Stimulated activated CD4-positive, alpha-beta T cell treated with anti-CD3 and anti-CD28 coated beads, Interleukin-12 subunit alpha, Interleukin-12 subunit beta, amount 100 ng/mL, for 4 hours (primary cell): ENCODE data around the gene C12orf60.

Experiments
- DNase-seq: peaks from one replicate; pipeline ENCODE4 v3.0.0-alpha.2; 2020

Gene C12orf60

GRCh38 chr12:14777271-14777670 lies 26.2 kb upstream of the C12orf60 start:
- DNase-seq = no peak

DNA sequence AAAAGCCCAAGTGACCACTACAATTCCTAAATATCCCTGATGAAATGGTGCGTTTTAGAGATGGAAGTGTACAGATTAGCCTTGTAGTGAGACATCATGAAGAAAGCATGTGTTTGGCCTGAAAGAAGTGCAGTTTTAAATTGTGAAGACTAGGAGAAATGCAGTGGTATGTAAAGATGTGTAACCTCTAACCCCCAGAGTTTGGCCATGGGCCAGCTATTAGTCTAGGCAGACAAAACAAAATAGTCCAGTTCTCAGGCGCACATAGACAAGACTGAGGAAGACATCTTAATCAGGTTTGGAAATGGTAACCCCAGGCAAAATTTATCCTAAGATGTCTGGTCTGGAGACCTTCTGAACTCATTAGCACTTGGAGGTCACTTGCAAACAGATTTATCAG lies 23.6 kb upstream of the C12orf60 start:
- DNase-seq = no peak

GRCh38 chr12:14780859-14781258 lies 22.6 kb upstream of the C12orf60 start:
- DNase-seq = no peak

- no peak for DNase-seq
These were observed 21.9 kb upstream of the C12orf60 start for GRCh38 chr12:14781563-14781962.

GRCh38 chr12:14782756-14783155 lies 20.7 kb upstream of the C12orf60 start:
- no peak for DNase-seq

DNA sequence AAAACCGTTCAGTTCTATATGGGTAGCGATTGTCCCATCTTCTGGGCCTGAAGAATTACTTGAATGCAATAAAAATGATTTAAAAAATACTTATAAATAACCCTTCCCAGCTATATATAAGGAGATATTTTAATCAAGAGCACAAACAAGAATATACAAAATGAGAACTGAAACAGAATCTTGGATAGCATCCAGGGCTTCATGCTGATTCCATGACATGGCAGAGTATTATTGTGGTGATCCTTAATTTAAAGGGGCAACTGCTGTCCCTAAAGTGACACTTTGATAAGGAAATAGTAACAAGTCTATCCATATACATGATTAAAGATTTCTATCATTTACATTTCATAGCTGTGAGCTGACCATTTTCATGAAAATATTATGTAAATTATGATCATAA lies 19.0 kb upstream of the C12orf60 start:
- DNase-seq = no peak

DNA sequence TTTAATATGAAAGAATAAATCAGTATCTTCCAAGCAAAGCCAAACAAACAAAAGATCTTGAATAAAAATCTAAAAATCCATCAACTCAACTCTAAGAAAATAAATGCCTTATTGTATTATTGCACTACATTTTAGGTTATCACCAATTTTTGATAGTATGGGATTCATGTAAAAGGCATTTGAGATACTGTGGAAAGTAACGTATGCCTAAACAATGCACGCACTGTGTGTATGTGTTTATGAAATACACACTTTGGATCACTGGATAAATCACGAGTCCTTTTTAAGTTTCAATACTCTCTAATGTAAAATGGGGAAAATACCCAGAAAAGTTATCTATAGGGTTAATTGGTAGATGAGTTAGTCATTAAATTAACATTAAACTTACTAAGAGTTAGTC lies 17.9 kb upstream of the C12orf60 start:
- no peak for DNase-seq

GRCh38 chr12:14795028-14795448 lies 8.4 kb upstream of the C12orf60 start:
- no peak for DNase-seq

- DNase-seq = no peak
These were observed 1.2 kb upstream of the C12orf60 start for GRCh38 chr12:14802247-14802646.

DNA sequence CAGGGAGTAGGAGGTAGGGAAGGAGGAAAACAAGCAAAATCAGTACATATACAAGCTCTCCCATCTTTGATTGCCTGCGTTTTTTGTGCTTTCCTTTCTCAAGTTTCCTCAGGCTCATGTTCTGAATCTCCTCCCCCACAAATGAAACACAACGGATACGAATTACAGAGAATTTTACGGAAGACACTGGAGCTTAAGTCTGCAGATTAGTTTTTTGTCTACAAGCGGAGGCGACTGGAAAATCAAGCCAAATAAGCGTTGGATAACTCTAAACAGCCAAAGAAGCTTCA lies 804 bp upstream of the C12orf60 start:
- DNase-seq = no peak

DNA sequence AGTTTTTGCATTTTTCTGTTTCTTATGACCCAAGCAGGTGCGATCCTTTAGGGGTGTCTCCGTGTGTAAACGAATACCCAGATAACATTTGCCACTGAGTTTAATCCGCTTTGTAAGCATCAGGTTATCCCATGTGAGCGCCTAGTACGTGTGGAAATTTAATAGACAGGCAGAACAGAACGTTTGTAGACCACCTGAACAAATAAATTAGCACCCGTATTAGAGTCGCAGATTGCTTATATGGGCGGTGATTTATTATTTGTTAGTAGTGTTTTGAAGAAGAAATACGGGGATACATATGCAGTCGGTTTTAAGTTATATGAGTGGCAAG lies 325 bp downstream of the C12orf60 start:
- DNase-seq = no peak

DNA sequence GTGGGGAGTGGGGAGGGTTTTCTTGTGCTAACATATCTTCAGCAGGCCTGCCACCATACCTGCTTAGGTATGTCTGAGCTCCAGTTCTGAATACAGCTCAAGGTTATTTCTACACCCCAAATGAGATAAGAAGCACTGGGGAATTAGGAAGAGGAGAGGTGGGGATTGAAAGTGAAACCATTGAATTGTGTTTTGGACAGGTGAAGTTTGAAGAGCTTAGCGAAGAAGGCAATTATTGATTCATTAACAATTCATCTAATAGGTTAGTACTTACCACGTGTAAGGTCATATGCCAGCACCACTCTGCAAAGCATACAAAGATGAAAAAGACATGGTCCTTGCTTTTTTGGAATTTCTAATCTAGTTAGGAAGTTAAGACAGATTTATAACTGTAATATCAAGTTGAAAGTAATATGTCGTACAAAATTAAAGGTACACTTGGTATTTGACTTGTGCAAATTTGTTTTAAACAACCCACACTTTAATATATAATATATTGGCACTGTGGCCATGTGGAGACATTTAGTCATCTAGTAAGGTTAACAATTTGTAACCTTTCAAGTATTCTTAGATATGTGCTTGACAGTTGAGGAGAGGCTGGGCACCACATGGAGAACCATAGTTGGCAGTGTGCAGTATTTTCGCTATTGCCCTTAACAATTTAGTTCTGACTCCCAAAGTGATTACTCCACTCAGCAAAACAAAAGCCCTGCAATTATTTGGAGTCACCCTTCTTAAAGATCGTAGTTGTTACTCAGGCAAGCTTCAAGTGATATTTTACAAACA lies 6.9 kb downstream of the C12orf60 start:
- no peak for DNase-seq

DNA sequence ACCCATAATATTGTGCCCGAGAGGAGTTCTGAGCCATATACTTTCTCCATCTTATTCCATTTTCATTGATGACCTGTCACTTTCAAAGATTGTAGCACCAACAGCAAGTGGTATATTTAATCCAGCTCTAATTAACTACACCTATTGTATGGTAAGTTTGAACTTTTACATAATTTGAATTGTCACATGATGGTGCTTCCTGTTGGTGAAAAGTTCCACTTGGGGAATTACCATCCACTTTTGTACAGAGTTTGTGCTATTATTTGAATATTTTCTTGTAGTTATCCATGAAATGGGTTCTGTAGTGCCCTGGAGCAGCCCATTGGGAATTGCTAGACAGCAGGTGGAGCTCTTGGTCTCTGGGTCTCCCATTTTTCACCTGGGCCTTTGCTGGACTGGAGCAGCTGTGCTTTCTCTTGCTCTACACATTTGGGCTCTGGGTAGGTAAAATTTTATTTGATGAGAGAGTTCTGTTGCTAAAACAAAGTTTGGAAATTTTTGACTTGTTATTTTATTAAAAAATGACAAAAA lies 7.5 kb downstream of the C12orf60 start:
- DNase-seq = no peak

DNA sequence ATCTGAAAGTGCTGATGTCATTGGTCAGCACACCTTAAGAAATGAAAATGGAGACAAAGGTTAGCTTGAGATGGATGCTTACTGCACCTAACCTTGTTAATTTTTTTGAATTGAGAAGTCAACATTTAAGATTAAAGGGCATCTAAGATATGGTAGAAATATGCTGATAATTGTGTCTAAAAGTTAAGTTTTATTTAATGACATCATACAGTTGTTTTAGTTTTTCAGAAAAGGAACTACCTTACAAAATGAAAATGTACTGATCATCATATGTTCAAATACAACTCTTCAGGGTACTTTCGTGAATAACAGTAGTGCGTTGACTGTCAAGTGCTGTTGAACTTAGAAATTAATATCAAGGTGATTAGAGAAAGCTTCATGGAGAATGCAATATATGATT lies 8.0 kb downstream of the C12orf60 start:
- no peak for DNase-seq

DNA sequence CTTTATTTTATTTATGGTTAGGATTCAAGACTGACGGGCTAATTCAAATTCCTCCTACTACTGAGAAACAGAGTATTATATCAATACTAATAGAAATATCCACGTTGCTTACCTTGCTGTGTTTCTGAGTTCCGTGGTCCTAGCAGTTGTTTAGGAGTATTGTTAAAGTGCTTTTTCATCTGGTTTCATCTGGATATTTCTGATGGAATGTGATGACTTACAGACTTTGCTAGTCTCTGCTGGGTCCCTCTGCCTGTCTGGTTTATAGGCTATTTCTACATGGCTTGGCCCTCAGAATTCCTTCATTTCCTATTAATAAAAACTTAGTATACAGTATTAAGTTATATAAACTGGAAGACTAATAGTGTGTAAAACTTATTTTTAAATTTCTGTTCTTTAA lies 10.5 kb downstream of the C12orf60 start, which contains the start of gene SMCO3:
TSS of gene SMCO3 (minus strand) at position 169 of the 400 bp plus-strand sequence. CDS start 7,502 bp downstream, outside the sequence.
- DNase-seq = no peak

- no peak for DNase-seq
These were observed 20.7 kb downstream of the C12orf60 start for GRCh38 chr12:14824012-14824634.

DNA sequence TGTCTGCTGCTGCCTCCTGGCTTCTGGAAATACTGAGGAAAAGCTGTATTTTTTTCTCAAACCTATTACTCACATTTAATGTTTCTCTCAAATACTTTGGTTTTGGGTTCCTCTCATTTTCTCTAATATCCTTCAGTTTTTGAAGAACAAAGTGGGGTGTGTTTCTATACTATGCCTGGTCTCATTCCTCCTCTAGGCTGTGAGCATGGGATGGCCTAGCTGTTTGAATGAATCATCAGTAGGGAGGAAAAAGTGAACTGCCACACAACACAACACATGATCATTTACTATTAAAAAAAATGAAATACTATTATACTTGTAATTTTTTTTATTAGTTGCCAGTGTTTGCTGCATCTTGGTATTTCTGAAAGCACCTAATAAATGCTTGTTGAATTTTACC lies 21.8 kb downstream of the C12orf60 start:
- no peak for DNase-seq

- DNase-seq = no peak
These were observed 23.0 kb downstream of the C12orf60 start for GRCh38 chr12:14826491-14826890.

DNA sequence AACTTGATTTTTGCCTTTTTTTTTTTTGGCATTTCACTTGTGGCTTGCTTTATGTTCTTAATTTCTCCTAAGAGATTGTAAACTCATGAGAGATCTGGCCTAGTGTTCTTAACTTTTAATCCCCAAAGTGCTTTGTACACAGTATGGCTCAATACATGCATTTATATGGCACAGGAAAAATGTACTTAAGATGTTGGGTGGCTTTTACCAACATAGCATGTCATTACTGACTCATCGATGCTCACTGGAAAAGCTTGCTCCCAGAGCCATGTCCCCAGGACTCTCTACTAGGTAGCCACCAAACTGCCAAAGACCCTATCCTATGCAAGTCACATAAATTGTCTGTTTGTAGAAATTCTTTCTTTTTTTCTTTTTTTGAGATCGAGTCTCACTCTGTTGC lies 23.6 kb downstream of the C12orf60 start:
- DNase-seq = no peak

DNA sequence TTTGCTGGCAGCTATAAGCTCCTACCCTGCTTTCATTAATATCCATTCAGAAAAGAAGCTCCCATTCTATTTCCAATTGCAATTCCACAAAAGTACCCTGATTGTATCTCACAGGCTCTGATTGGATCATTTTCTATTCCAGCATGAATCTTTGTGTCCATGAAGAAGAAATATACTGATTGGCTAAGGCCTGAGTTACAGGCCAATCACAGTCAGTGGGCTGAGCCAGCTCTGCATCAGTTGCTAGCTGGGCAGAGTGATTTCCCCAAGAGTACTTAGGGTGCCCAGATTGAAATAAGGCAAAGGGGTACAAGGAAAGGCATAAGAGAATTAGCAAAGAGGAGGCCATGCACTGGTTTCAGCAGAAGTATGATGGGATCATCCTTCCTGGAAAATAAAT lies 25.4 kb downstream of the C12orf60 start:
- DNase-seq = no peak

DNA sequence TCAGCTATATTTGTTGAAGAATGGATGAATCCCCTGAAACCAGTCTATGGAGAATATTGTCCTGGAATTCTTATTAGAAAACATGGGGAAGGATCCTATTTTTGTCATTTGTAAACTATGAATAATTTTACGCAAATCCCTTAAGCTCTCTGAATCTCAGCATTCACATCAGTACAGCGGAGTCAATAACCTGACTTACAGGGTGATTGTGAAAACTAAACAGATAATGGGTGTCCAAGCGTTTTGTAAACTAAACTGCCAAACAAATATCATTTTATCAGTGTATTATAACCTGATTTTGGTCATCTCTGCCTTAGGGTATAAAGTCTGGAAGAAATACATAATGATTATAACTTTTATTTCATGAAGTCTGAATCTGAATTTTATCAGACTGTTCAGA lies 29.9 kb downstream of the C12orf60 start:
- no peak for DNase-seq

- DNase-seq = no peak
These were observed 30.5 kb downstream of the C12orf60 start for GRCh38 chr12:14833952-14834351.

DNA sequence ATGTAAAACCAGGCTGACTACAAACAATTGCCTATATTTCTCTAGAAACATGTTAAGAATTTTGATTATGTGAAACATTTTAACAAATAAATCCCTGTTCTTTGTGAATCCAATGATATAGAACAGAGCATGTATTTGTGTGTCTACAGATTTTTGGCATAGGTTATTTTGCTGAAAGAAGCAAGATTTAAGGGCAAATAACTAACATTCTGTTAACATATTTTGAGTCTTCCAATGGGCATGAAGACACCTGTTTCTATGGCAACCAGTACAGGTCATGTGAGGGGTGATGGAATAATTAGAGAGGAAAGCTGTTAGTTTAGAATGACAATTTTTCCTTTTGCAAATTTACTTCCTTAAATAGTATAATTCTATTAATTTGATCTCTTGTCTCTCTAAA lies 31.0 kb downstream of the C12orf60 start:
- no peak for DNase-seq

DNA sequence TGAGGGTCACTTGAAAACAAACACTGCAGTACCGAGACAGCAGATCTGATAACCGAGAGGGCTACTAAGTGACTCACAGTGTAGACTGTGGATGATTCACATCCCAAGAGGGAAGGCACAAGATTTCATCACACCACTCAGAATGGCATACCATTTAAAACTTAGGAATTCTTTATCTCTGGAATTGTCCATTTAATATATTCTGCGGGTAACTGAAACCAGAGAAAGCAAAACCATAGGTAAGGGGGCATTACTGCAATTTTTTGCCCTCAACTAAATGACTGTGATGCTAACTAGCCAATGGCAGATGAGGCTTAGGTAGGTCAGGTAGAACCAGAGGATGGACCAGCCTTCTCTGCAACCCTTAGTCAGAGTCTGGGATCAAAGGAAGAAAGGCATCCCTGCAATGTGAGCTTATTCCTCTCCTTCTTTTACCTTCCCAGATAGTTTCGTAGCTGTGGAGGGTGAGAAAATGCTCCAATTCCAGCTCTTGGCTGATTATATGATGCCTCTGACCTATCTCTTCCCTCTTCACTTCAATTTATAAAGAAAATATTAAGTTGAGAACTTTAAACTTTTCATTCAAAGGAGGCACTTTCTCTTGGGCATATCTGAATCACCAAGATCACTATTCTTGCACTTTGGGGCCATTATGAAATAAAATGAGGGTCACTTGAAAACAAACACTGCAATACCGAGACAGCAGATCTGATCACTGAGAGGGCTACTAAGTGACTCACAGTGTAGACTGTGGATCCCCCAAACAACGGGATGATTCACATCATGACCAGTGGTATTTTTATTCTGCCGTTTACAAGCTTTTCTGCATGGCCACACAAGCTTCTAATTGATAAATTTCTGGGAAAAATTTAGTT lies 33.1 kb downstream of the C12orf60 start:
- DNase-seq = no peak
